HepG2 (cell line): ENCODE results near the gene WDR70.

ENCODE experiments used
- ATM ChIP-seq: fragments of 450-650 bp; IDR thresholded peaks from 2 replicates; pipeline ENCODE4 v1.7.1; 2017; ENCODE audit warnings: mild to moderate bottlenecking, borderline replicate concordance
- EP300 ChIP-seq, 3 experiments: sonication (generic) in 1 of 3; formaldehyde crosslinking in 1 of 3; IDR thresholded peaks; 2 replicates each; pipeline versions ENCODE4 v1.5.1 to v1.6.1; 2011 to 2020; ENCODE audit warnings: low read depth in 2 of 3, low read length in 2 of 3, borderline replicate concordance in 1 of 3, improper control_type of control experiment in 1 of 3, mild to moderate bottlenecking in 1 of 3, missing genetic modification reagents in 1 of 3, moderate library complexity in 1 of 3
- HMG20B ChIP-seq: conservative IDR thresholded peaks from 2 replicates; pipeline ENCODE4 v1.6.1; 2016; ENCODE audit warnings: missing genetic modification reagents, missing compliant biosample characterization
- HOMEZ ChIP-seq: IDR thresholded peaks from 2 replicates; pipeline ENCODE4 v1.6.1; 2016; ENCODE audit warnings: low read depth
- KDM1A ChIP-seq: IDR thresholded peaks from 2 replicates; pipeline ENCODE4 v1.6.1; 2016; ENCODE audit warnings: missing compliant biosample characterization
- KLF12 ChIP-seq: sonication (generic); formaldehyde crosslinking; IDR thresholded peaks from 2 replicates; pipeline ENCODE4 v1.4.0; 2020; ENCODE audit warnings: missing genetic modification reagents, borderline replicate concordance
- PBX2 ChIP-seq: IDR thresholded peaks from 2 replicates; pipeline ENCODE4 v1.6.1; 2016; ENCODE audit warnings: control low read depth
- POLR2A ChIP-seq, 2 experiments: IDR thresholded peaks; 2 replicates each; pipeline ENCODE4 v1.6.1; 2011; ENCODE audit warnings: low read depth in 2 of 2, low read length in 2 of 2, mild to moderate bottlenecking in 1 of 2, moderate library complexity in 1 of 2; ENCODE audit not compliant: insufficient read depth in 1 of 2
- SKI ChIP-seq: fragments of 450-650 bp; IDR thresholded peaks from one replicate; pipeline ENCODE4 v1.6.1; 2018; ENCODE audit warnings: mild to moderate bottlenecking; ENCODE audit not compliant: partially characterized antibody
- TCF12 ChIP-seq, 2 experiments: fragments of 450-650 bp in 1 of 2; sonication (generic) in 1 of 2; formaldehyde crosslinking in 1 of 2; IDR thresholded peaks; 2 replicates each; pipeline versions ENCODE4 v1.6.1 to v1.8.0; 2017 to 2022; ENCODE audit warnings: antibody characterized with exemption in 1 of 2, mild to moderate bottlenecking in 1 of 2, missing genetic modification reagents in 1 of 2, moderate library complexity in 1 of 2
- TRIM24 ChIP-seq: sonication (generic); formaldehyde crosslinking; IDR thresholded peaks from 2 replicates; pipeline ENCODE4 v1.8.0; 2022; ENCODE audit warnings: mild to moderate bottlenecking, missing genetic modification reagents
- ZNF234 ChIP-seq: sonication (generic); formaldehyde crosslinking; conservative IDR thresholded peaks from 2 replicates; pipeline ENCODE4 v1.5.1; 2020; ENCODE audit warnings: mild to moderate bottlenecking, missing genetic modification reagents
- TF ChIP-seq, protein P1 (sequence below): sonication (generic); formaldehyde crosslinking; IDR thresholded peaks from 2 replicates; pipeline ENCODE4 v1.5.0; 2020; ENCODE audit warnings: mild to moderate bottlenecking, missing genetic modification reagents, moderate library complexity

DNA sequence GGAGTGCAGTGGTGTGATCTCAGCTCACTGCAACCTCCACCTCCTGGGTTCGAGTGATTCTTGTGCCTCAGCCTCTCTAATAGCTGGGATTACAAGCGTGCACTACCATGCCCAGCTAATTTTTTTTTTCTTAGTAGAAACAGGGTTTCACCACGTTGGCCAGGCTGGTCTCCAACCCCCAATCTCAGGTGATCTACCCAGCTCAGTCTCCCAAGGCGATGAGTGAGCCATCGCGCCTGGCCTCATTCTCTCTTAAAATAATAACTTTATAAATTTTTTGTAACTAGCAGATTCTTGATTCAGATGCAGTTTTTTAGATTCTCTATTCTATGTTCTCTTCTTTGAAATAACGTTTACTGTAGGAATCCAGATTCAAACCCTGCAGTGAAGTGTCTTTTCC is 333.6 kb downstream of the WDR70 start:
- no peak for TF ChIP-seq KDM1A (CRISPR knock-in tag)
- no peak for TF ChIP-seq EP300 (IDR thresholded peaks at IDR 0.05; ENCODE audit: low read depth in 2 of 2, low read length in 2 of 2)
- TF ChIP-seq EP300 (CRISPR knock-in tag; IDR thresholded peaks at IDR 0.05; ENCODE audit: borderline replicate concordance): no peak
- TF ChIP-seq HOMEZ (CRISPR knock-in tag): no peak
- no peak for TF ChIP-seq PBX2 (CRISPR knock-in tag)
- no peak for TF ChIP-seq POLR2A (IDR thresholded peaks at IDR 0.05; ENCODE audit: insufficient read depth in 1 of 2, low read depth in 2 of 2, low read length in 2 of 2)
- TF ChIP-seq, protein P1, sequence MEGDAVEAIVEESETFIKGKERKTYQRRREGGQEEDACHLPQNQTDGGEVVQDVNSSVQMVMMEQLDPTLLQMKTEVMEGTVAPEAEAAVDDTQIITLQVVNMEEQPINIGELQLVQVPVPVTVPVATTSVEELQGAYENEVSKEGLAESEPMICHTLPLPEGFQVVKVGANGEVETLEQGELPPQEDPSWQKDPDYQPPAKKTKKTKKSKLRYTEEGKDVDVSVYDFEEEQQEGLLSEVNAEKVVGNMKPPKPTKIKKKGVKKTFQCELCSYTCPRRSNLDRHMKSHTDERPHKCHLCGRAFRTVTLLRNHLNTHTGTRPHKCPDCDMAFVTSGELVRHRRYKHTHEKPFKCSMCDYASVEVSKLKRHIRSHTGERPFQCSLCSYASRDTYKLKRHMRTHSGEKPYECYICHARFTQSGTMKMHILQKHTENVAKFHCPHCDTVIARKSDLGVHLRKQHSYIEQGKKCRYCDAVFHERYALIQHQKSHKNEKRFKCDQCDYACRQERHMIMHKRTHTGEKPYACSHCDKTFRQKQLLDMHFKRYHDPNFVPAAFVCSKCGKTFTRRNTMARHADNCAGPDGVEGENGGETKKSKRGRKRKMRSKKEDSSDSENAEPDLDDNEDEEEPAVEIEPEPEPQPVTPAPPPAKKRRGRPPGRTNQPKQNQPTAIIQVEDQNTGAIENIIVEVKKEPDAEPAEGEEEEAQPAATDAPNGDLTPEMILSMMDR (CRISPR knock-in tag): no peak
- TF ChIP-seq HMG20B: no peak
- TF ChIP-seq SKI: no peak
- no peak for TF ChIP-seq TCF12 (IDR thresholded peaks at IDR 0.05)
- no peak for TF ChIP-seq TCF12 (CRISPR knock-in tag; IDR thresholded peaks at IDR 0.05)
- no peak for TF ChIP-seq ATM
- no peak for TF ChIP-seq TRIM24
- TF ChIP-seq ZNF234 (CRISPR knock-in tag): no peak
- no peak for TF ChIP-seq KLF12 (CRISPR knock-in tag)
